ENCODE measurements around the gene ECE1.

DNA sequence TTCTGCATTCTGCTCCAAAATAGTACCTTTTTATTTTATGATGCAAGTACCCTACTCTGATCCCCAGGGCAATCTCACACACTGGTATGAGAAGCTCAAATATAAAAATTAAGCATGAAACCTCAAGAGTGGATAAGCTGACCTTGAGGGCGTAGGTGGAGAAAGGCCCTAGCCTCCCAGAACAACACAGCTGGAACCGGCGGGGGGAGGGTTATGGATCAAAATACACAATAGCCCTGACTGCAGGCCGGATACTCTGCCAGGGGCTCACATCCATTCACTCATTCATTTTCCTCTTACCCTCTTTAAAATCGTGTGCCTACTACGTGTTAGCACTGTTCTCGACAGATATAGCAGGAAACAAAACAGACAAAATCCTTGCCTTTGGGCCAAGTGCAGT, 32.8 kb upstream of the ECE1 start:
- TF ChIP-seq, protein P1, sequence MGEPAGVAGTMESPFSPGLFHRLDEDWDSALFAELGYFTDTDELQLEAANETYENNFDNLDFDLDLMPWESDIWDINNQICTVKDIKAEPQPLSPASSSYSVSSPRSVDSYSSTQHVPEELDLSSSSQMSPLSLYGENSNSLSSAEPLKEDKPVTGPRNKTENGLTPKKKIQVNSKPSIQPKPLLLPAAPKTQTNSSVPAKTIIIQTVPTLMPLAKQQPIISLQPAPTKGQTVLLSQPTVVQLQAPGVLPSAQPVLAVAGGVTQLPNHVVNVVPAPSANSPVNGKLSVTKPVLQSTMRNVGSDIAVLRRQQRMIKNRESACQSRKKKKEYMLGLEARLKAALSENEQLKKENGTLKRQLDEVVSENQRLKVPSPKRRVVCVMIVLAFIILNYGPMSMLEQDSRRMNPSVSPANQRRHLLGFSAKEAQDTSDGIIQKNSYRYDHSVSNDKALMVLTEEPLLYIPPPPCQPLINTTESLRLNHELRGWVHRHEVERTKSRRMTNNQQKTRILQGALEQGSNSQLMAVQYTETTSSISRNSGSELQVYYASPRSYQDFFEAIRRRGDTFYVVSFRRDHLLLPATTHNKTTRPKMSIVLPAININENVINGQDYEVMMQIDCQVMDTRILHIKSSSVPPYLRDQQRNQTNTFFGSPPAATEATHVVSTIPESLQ (CRISPR knock-in tag; IDR thresholded peaks at IDR 0.05), result no peak
- TF ChIP-seq EZH2 (IDR thresholded peaks at IDR 0.05; ENCODE audit: borderline replicate concordance, low read depth, low read length), result no peak
- TF ChIP-seq POLR2A (conservative IDR thresholded peaks at IDR 0.05), result no peak
- TF ChIP-seq, protein P2, sequence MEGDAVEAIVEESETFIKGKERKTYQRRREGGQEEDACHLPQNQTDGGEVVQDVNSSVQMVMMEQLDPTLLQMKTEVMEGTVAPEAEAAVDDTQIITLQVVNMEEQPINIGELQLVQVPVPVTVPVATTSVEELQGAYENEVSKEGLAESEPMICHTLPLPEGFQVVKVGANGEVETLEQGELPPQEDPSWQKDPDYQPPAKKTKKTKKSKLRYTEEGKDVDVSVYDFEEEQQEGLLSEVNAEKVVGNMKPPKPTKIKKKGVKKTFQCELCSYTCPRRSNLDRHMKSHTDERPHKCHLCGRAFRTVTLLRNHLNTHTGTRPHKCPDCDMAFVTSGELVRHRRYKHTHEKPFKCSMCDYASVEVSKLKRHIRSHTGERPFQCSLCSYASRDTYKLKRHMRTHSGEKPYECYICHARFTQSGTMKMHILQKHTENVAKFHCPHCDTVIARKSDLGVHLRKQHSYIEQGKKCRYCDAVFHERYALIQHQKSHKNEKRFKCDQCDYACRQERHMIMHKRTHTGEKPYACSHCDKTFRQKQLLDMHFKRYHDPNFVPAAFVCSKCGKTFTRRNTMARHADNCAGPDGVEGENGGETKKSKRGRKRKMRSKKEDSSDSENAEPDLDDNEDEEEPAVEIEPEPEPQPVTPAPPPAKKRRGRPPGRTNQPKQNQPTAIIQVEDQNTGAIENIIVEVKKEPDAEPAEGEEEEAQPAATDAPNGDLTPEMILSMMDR (IDR thresholded peaks at IDR 0.05 in 2 of 3, conservative IDR thresholded peaks at IDR 0.05 in 1 of 3; ENCODE audit: insufficient read depth in 2 of 3, low read depth in 1 of 3, low read length in 3 of 3), result no peak
- TF ChIP-seq, protein P3, sequence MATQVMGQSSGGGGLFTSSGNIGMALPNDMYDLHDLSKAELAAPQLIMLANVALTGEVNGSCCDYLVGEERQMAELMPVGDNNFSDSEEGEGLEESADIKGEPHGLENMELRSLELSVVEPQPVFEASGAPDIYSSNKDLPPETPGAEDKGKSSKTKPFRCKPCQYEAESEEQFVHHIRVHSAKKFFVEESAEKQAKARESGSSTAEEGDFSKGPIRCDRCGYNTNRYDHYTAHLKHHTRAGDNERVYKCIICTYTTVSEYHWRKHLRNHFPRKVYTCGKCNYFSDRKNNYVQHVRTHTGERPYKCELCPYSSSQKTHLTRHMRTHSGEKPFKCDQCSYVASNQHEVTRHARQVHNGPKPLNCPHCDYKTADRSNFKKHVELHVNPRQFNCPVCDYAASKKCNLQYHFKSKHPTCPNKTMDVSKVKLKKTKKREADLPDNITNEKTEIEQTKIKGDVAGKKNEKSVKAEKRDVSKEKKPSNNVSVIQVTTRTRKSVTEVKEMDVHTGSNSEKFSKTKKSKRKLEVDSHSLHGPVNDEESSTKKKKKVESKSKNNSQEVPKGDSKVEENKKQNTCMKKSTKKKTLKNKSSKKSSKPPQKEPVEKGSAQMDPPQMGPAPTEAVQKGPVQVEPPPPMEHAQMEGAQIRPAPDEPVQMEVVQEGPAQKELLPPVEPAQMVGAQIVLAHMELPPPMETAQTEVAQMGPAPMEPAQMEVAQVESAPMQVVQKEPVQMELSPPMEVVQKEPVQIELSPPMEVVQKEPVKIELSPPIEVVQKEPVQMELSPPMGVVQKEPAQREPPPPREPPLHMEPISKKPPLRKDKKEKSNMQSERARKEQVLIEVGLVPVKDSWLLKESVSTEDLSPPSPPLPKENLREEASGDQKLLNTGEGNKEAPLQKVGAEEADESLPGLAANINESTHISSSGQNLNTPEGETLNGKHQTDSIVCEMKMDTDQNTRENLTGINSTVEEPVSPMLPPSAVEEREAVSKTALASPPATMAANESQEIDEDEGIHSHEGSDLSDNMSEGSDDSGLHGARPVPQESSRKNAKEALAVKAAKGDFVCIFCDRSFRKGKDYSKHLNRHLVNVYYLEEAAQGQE (IDR thresholded peaks at IDR 0.05; ENCODE audit: borderline replicate concordance), result no peak
- TF ChIP-seq, protein P3 (CRISPR knock-in tag; IDR thresholded peaks at IDR 0.05; ENCODE audit: low read depth), result no peak
- no peak for TF ChIP-seq RNF2 (IDR thresholded peaks at IDR 0.05)
- TF ChIP-seq, protein P4, sequence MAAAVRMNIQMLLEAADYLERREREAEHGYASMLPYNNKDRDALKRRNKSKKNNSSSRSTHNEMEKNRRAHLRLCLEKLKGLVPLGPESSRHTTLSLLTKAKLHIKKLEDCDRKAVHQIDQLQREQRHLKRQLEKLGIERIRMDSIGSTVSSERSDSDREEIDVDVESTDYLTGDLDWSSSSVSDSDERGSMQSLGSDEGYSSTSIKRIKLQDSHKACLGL (CRISPR knock-in tag; IDR thresholded peaks at IDR 0.05; ENCODE audit: borderline replicate concordance, poor library complexity, severe bottlenecking), result no peak
- TF ChIP-seq MTA3 (IDR thresholded peaks at IDR 0.05; ENCODE audit: borderline replicate concordance), result no peak
- TF ChIP-seq HDAC2 (IDR thresholded peaks at IDR 0.05), result no peak
- TF ChIP-seq FOXK1 (CRISPR knock-in tag; IDR thresholded peaks at IDR 0.05; ENCODE audit: borderline replicate concordance), result no peak
- TF ChIP-seq SRF (CRISPR knock-in tag; IDR thresholded peaks at IDR 0.05), result no peak
- TF ChIP-seq RCOR1 (IDR thresholded peaks at IDR 0.05; ENCODE audit: borderline replicate concordance in 1 of 2, low read depth in 2 of 2, low read length in 2 of 2), result no peak
- TF ChIP-seq PHF21A (IDR thresholded peaks at IDR 0.05; ENCODE audit: borderline replicate concordance, low read depth), result no peak
